Right ventricle myocardium inferior (tissue), 1 donor: ENCODE results near the gene IMMP2L. TPM values are rescaled to one million over a fixed set of nuclear protein-coding genes. Genes with fewer than 3 reads are reported as not detected.
"Not testable (repeated sequence)": the region's sequence is repeated elsewhere in the genome, so short reads cannot be mapped to it uniquely, and the experiment has no call there.

Experiments used
- ATAC-seq: fragments of 200-7000 bp; cut with Tn5 transposase; one replicate; pipeline ENCODE4 v1.9.1; 2020; ENCODE audit warnings: mild to moderate bottlenecking, moderate library complexity
- DNase-seq: peaks from one replicate; pipeline ENCODE4 v3.0.0; 2021; ENCODE audit errors: missing footprints
- intact Hi-C: fragments of 100-400 bp; cut with DNase I; formaldehyde crosslinking; loops from one replicate; pipeline ENCODE4 v1.11.0; 2022
- total RNA-seq: library from RNA; stranded (reverse); fragmentation: NEBNext Ultra II Directional; extraction: Animal tissue kit (Norgen Biotek cat#: 25700); gene quantifications from one replicate; pipeline ENCODE4 v1.2.1, GENCODE V29; 2021
- donor health status: DM: no; HTN: yes; CAD: no; lungs with severe emphysema.

Gene IMMP2L
- total RNA-seq, 1 donor from 2014 or later, result 14.3 TPM

- no peak for ATAC-seq
- intact Hi-C loops, result no loop called here
- DNase-seq, result no peak
Measured at GRCh38 chr7:111516612-111517011, 45.7 kb downstream of the IMMP2L start.

- no peak for ATAC-seq
- intact Hi-C loops, result no loop called here
- DNase-seq, result no peak
Measured at GRCh38 chr7:111513566-111513965, 48.7 kb downstream of the IMMP2L start.

- intact Hi-C loops, result no loop called here
- ATAC-seq (no peak), DNase-seq (no peak)
Measured at GRCh38 chr7:111511845-111512244, 50.4 kb downstream of the IMMP2L start.

- DNase-seq (no peak), ATAC-seq (no peak)
- intact Hi-C loops, result no loop called here
Measured at GRCh38 chr7:111510584-111511378, 51.5 kb downstream of the IMMP2L start.

GRCh38 chr7:111510062-111510461 lies 52.2 kb downstream of the IMMP2L start:
- no peak for DNase-seq
- intact Hi-C loops, result no loop called here
- no peak for ATAC-seq

GRCh38 chr7:111509288-111509687 lies 53.0 kb downstream of the IMMP2L start:
- no peak for DNase-seq
- intact Hi-C loops, result no loop called here
- no peak for ATAC-seq

- DNase-seq (no peak), ATAC-seq (no peak)
- intact Hi-C loops, result no loop called here
Measured at GRCh38 chr7:111508387-111508786, 53.9 kb downstream of the IMMP2L start.

GRCh38 chr7:111505422-111505821 lies 56.9 kb downstream of the IMMP2L start:
- ATAC-seq, intact Hi-C loops, DNase-seq: not testable (repeated sequence)

GRCh38 chr7:111501799-111502198 lies 60.5 kb downstream of the IMMP2L start:
- intact Hi-C loops, ATAC-seq, DNase-seq: not testable (repeated sequence)

GRCh38 chr7:111499027-111499426 lies 63.3 kb downstream of the IMMP2L start:
- DNase-seq, result no peak
- ATAC-seq, result no peak
- intact Hi-C loops, result no loop called here

- no peak for DNase-seq
- ATAC-seq, result no peak
- intact Hi-C loops, result no loop called here
Measured at GRCh38 chr7:111498391-111499007, 63.8 kb downstream of the IMMP2L start.

- intact Hi-C loops, result no loop called here
- no peak for DNase-seq
- no peak for ATAC-seq
Measured at GRCh38 chr7:111495173-111495810, 67.0 kb downstream of the IMMP2L start.

- no peak for ATAC-seq
- DNase-seq, result no peak
- intact Hi-C loops, result no loop called here
Measured at GRCh38 chr7:111492234-111492633, 70.1 kb downstream of the IMMP2L start.

GRCh38 chr7:111486472-111487142 lies 75.7 kb downstream of the IMMP2L start:
- no peak for ATAC-seq
- intact Hi-C loops, result loop anchor here (2.0 to 10.0 kb wide), 3 partner anchors 251 to 562 kb away; no protein-coding TSS in a partner anchor
- no peak for DNase-seq

- ATAC-seq (no peak), DNase-seq (no peak)
- intact Hi-C loops, result loop anchor here (2.0 to 10.0 kb wide), 3 partner anchors 251 to 561 kb away; no protein-coding TSS in a partner anchor
Measured at GRCh38 chr7:111485701-111486380, 76.5 kb downstream of the IMMP2L start.

GRCh38 chr7:111483078-111483477 lies 79.2 kb downstream of the IMMP2L start:
- intact Hi-C loops, result loop anchor here (10.0 kb wide), 1 partner anchor 558 kb away; no protein-coding TSS in a partner anchor
- ATAC-seq, result no peak

GRCh38 chr7:111477462-111478225 lies 84.6 kb downstream of the IMMP2L start:
- ATAC-seq, result no peak
- DNase-seq, result no peak
- intact Hi-C loops, result no loop called here

More at GRCh38 chr7:111483078-111483477, 79.2 kb downstream of the IMMP2L start:
- DNase-seq, result no peak
